Stimulated activated CD8-positive, alpha-beta memory T cell treated with anti-CD3 and anti-CD28 coated beads, Interleukin-15, amount 100 ng/mL, for 4 hours (primary cell): ENCODE results near the gene PCDH1.
"Not testable (repeated sequence)": the region's sequence is repeated elsewhere in the genome, so short reads cannot be mapped to it uniquely, and the experiment has no call there.

Experiments
- DNase-seq, 2 donors: peaks; one replicate each; pipeline ENCODE4 v3.0.0-alpha.2; 2020; ENCODE audit warnings: low read depth in 2 of 2

Gene PCDH1

GRCh38 chr5:141898448-141899049 is 20.3 kb upstream of the PCDH1 start:
- DNase-seq, result no peak

DNA sequence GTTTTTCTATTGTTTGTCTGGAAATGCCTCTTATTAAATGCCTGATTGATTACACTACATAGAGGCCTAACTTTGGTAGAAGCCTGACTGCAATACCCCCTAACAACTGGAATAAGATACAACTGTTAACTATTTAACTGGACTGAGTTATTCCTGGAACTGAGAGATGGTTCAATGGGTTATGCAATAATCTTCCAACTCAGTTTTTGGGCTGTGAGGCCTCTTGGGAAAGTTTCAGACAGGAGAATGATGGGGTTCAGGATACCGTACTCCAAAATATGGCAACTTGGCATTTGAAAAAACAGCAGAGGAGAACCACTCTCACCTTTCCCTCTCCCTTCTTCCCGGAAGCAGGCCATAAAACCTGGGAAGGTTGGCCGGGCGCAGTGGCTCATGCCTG is 19.2 kb upstream of the PCDH1 start:
- DNase-seq, result no peak

- DNase-seq, result not testable (repeated sequence)
These were observed 12.2 kb upstream of the PCDH1 start for GRCh38 chr5:141890429-141890828.

GRCh38 chr5:141889282-141889871 is 11.2 kb upstream of the PCDH1 start:
- DNase-seq, result no peak

- DNase-seq, result no peak
These were observed 5.7 kb upstream of the PCDH1 start for GRCh38 chr5:141883892-141884318.

DNA sequence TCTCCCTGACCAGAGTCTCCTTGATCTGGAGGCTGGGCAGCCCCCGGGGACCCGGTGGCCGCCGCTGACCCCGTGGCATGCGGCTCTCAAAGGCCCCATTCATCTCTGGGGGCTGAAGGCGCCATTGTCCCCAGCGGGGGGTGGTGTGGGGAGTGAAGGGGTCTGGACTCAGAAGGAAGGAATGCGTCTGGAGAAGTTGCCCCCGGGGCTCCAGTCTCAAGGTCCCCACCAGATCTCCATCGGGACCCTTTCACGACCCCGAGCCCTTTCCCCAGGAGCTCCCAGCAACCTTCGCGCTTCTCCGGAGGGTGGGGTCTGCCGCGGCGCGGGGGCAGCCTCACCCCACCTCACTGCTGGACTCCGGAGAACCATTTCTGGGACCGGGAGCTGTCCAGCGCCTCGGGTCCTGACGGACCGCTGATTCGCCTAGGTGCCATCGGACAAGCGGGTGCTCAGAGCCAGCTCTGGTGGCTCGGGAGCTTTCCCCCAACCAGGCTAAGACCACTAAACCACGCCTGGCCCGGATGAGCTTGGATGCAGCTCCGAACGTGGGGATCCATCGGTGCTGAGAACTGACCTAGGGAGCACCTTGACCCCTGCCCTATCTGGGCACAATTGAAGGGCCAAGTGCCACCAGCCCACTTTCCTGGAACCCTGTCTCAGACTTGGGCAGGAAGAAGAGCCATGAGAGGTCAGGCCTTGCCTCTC is 5.1 kb upstream of the PCDH1 start:
- DNase-seq, result no peak

DNA sequence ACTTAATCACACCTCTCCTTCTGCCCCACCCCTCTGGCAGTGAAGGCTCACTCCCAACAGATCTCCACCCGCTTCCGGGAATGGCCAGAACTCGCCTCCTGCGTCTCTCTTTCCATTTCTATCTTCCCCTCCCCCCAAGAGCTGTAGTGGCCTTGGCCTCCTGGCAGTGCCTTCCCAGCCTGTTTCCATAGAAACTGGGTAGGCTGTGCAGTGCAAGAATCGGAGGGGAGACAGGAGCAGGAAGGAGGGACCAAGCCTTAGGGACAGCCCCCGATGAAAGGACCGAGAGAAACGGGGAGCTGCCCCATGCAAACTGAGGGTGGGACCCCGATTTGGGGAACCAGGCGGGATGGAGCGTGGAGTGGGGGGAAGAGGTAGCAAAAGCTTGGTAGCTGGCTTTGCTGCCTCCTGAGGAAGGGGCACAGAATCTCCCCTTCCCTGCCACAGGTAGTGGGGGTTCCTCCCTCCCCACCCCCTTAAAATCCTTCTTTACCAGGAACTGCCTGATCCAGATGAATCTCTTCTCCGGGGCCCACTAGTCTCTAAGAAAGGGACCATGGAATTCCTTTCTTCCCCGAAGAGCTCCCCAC is 4.5 kb upstream of the PCDH1 start:
- DNase-seq, result no peak

GRCh38 chr5:141881886-141882285 is 3.7 kb upstream of the PCDH1 start:
- no peak for DNase-seq

- DNase-seq, result no peak
These were observed 3.0 kb upstream of the PCDH1 start for GRCh38 chr5:141880961-141881801.

DNA sequence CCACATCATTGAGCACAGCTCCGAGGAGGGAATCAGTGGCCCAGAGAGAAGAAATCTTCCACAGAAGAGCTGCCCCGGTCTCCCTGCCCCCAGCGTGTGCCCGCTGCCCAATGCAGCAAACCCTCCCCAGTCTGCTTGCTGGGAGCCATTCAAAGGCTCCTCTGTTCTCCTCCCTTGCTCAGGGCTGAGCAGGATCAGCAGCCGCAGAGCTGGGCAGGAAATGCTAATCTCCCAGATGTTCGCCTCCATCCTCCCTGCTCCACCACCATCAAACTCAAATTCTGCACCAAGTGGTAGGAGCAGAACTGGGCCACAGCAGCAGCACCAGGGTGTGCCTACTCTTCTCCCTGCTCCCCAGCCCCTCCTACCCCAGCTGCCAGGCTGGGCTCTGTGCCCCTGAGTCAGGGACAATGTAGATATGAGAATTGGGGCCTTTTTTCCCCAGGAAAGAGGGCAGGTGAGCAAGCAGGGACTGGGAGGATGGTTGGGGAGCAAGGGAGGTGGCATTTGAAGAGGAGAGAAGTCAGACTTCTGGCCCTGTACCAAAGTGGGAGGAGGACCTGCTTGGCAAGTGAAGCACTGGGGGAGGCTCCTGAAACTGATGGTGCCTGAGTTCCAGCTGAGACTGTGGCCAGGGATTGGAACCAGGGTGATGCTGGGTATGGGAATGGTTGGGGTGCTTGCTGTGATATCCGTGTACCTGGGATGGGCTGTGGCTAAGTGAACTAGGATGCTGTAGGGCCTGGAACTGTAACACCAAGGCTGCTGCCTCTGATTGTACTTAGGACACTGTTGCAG is 1.9 kb upstream of the PCDH1 start:
- no peak for DNase-seq

GRCh38 chr5:141879426-141879759 is 1.2 kb upstream of the PCDH1 start:
- no peak for DNase-seq

- DNase-seq, result peak; percentile 67 to 85
These were observed 658 bp upstream of the PCDH1 start for GRCh38 chr5:141878711-141879425.

GRCh38 chr5:141877356-141878185 is 639 bp downstream of the PCDH1 start:
- no peak for DNase-seq

DNA sequence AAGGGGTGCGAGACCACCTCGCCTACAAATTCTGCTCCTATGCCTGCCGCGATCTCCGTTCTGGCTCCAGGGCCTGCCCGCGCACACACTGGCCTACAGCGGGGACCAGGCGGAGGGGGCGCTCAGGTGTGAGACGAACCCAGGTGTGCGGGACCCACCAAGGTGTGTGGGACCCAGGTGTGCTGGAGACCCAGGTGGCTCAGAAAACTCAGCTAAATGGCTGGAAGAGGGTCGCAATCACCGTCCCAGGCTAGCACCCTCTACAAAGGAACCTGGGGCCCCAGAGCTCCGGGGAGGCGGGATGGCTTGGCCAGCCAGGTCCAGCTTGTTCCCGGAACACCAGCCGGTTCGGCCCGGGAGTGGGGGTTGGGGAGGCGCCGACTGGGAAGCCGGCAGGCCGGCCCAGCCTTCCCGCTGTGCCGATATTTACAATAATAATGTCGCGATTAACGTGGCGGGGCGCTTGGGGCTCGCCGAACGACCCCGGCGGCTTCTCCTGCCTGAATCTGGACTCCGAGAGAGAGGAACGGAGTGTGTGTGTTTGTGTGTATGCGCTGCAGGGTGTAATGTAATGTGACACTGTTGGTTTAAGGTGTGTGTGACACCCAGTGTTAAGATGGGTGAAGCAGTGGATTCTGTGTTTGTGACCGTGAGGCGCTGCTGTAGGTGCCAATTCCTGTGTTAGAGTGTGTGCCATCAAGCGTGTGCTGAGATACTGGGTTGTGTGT is 1.4 kb downstream of the PCDH1 start:
- DNase-seq, result no peak

DNA sequence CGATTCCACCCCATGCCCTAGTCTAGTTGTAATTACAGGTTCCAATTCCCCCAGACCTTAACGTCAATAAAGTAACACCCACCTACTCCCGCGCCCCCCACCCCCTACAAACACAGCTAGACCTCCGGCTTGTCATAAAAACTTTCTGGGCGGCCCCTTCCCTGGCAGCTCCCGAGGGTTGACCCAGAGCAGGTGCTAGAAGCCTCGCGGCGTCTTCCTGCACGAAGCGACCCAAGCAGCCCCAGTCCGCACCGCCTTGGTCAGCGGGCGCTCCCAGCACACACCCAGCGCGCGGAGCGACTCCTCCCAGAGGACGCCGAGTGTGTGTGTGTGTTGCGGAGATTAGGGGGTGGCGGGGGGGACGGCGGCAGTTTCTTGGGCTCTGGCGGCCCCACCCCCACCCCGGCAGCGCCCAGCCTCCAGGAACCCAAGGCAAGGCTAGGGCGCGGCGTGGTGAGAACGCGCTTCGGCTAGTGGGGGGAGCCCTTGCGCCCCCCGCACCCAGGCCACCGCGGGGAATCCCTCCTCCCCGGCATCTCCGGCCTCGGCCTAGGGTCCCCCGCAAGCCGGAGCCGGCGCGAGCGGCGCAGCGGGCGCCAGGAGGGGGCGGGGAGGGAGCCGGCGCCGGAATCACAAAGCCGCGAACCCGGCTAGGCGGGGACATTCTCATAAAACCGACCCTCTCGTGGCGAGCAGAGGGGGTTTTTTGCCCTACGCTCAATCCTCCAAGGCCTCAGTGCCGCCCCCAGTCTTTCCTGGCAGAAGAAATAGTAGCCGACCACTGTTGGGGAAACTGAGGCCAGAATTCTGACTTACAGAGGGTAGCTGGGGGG is 2.2 kb downstream of the PCDH1 start:
- DNase-seq, result no peak

DNA sequence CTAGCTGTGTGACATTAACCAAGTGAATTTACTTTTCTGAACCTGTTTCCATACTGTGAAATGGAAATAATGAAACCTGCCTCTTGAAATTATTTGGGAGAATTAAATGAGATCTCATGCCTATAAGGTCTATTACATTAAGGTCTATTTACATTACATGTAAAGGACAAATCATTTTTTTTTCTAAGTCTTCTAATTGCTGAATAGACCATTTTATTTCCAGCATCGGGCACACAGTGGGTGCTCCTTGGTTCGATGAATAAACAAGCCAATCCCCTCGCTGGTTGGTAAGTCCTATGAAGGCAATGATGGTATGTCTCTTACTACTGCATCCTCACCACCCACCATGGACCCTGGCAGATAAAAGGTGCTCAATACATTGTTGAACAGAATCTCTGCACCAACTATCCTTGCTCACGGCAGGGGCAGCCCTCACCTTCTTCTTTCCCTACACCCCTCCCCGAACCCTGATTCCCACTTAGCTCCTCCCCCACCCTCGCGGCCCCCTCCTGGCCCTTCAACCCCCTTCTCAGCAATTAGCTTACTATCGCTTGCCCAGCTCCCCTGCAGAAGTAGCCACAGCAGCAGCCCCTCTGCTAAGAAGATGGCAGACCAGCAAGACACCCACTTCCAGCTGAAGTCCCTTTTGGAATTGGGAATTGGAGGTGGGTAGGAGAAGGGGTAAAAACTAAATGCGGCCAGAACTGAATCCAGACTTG is 3.0 kb downstream of the PCDH1 start:
- no peak for DNase-seq

GRCh38 chr5:141874262-141874964 is 3.8 kb downstream of the PCDH1 start:
- DNase-seq, result no peak
